MCF 10A (cell line): ENCODE data around the gene CYB5A. TPM values are rescaled to one million over a fixed set of nuclear protein-coding genes. Genes with fewer than 3 reads are reported as not detected.

Experiments
- BruUV-seq: library from RNA; stranded (reverse); fragments of 400-500 nt; replicated peaks from 2 replicates; lab custom pipeline; 2021; lab: Mats Ljungman, UMichigan
- CTCF ChIA-PET: fragments of 300-600 bp; sonication (Branson Sonifier 250); formaldehyde crosslinking; extraction: SDS; loops from one replicate; lab custom pipeline; 2021; ENCODE audit warnings: antibody characterized with exemption, inconsistent platforms; lab: Yijun Ruan, JAX
- POLR2A ChIA-PET: fragments of 300-600, 350-650 bp; sonication (Branson Sonifier 250); formaldehyde crosslinking; extraction: SDS; loops from one replicate; lab custom pipeline; 2020; ENCODE audit warnings: antibody characterized with exemption, inconsistent platforms; lab: Yijun Ruan, JAX
- DNase-seq: peaks from one replicate; pipeline ENCODE4 v3.0.0-alpha.2; 2018; ENCODE audit not compliant: unreplicated experiment
- H3K27ac Mint-ChIP-seq: one replicate; pipeline ENCODE4 v1.8.0; 2022; ENCODE audit warnings: mild to moderate bottlenecking, low read depth, mixed read lengths; ENCODE audit not compliant: unreplicated experiment
- H3K27me3 Mint-ChIP-seq: one replicate; pipeline ENCODE4 v1.8.0; 2022; ENCODE audit warnings: mixed read lengths; ENCODE audit not compliant: insufficient read depth, unreplicated experiment
- H3K36me3 Mint-ChIP-seq: one replicate; pipeline ENCODE4 v1.8.0; 2022; ENCODE audit warnings: mild to moderate bottlenecking, moderate library complexity, mixed read lengths; ENCODE audit not compliant: insufficient read depth, unreplicated experiment
- H3K4me1 Mint-ChIP-seq: one replicate; pipeline ENCODE4 v1.8.0; 2022; ENCODE audit warnings: mixed read lengths; ENCODE audit not compliant: insufficient read depth, unreplicated experiment
- H3K4me3 Mint-ChIP-seq: one replicate; pipeline ENCODE4 v1.8.0; 2022; ENCODE audit warnings: mild to moderate bottlenecking, moderate library complexity, mixed read lengths; ENCODE audit not compliant: unreplicated experiment
- H3K9me3 Mint-ChIP-seq: one replicate; pipeline ENCODE4 v1.8.0; 2022; ENCODE audit warnings: mixed read lengths; ENCODE audit not compliant: unreplicated experiment
- CTCF ChIP-seq: fragments of 200-600 bp; IDR thresholded peaks from one replicate; pipeline ENCODE4 v1.8.0; 2022; ENCODE audit warnings: antibody characterized with exemption, mild to moderate bottlenecking; ENCODE audit not compliant: unreplicated experiment
- intact Hi-C: fragments of 100-400 bp; cut with micrococcal nuclease; formaldehyde crosslinking; loops from 2 replicates; pipeline ENCODE4 v1.14.1; 2022
- total RNA-seq: library from RNA; stranded (reverse); gene quantifications from 2 replicates; pipeline ENCODE4 v1.2.3, GENCODE V29; 2022

CYB5A gene
- total RNA-seq, 1 experiment from 2014 or later = 27.5 TPM

- TF ChIP-seq CTCF = no peak
- no peaks in the 10 kb centered on the region for H3K27me3 Mint-ChIP-seq
- no peaks in the 10 kb centered on the region for H3K9me3 Mint-ChIP-seq
- intact Hi-C loops = no loop called here
- DNase-seq = peak; percentile 58
- peaks cover 30% of the 10 kb centered on the region for H3K4me1 Mint-ChIP-seq
- CTCF ChIA-PET = interaction anchor here (0.7 to 1.1 kb wide), 3 partner anchors 10 to 1337 kb away, joined by 3 to 4 read pairs (median 4); no protein-coding TSS in a partner anchor
- BruUV-seq = no TSS peak
- peak overlapping the region; percentile 1 for H3K27ac Mint-ChIP-seq
- POLR2A ChIA-PET = interaction anchor here (0.7 to 1.7 kb wide), 6 partner anchors 9 to 995 kb away, joined by 3 to 5 read pairs (median 3); partner anchors contain the start of gene CNDP2
- no peaks in the 10 kb centered on the region for H3K36me3 Mint-ChIP-seq
- H3K4me3 Mint-ChIP-seq = no peak overlapping the region
These were observed 40.3 kb downstream of the CYB5A start for GRCh38 chr18:74251297-74252038.

GRCh38 chr18:74250131-74250530, 41.6 kb downstream of the CYB5A start:
- ChIA-PET POLR2A (interaction anchor here (1.1 kb wide), 1 partner anchor 292 kb away, joined by 3 read pairs; no protein-coding TSS in a partner anchor), CTCF (no interaction called here)
- no peaks in the 10 kb centered on the region for H3K36me3 Mint-ChIP-seq
- BruUV-seq = no TSS peak
- intact Hi-C loops = no loop called here
- no peak overlapping the region for H3K4me3 Mint-ChIP-seq
- H3K27ac Mint-ChIP-seq = no peak overlapping the region
- peaks cover 30% of the 10 kb centered on the region for H3K4me1 Mint-ChIP-seq
- H3K9me3 Mint-ChIP-seq = no peaks in the 10 kb centered on the region
- TF ChIP-seq CTCF = no peak
- no peak for DNase-seq
- no peaks in the 10 kb centered on the region for H3K27me3 Mint-ChIP-seq

GRCh38 chr18:74249181-74249968, 42.4 kb downstream of the CYB5A start:
- intact Hi-C loops = no loop called here
- ChIA-PET CTCF (no interaction called here), POLR2A (interaction anchor here (0.6 to 2.0 kb wide), 6 partner anchors 9 to 293 kb away, joined by 3 to 6 read pairs (median 4); partner anchors contain the start of gene CNDP2)
- peak; percentile 86 for DNase-seq
- H3K27ac Mint-ChIP-seq = peak overlapping the region; percentile 75
- peaks cover 30% of the 10 kb centered on the region for H3K4me1 Mint-ChIP-seq
- H3K4me3 Mint-ChIP-seq = no peak overlapping the region
- no peaks in the 10 kb centered on the region for H3K27me3 Mint-ChIP-seq
- no TSS peak for BruUV-seq
- TF ChIP-seq CTCF = no peak
- H3K36me3 Mint-ChIP-seq = no peaks in the 10 kb centered on the region
- H3K9me3 Mint-ChIP-seq = no peaks in the 10 kb centered on the region

- BruUV-seq = no TSS peak
- POLR2A ChIA-PET = interaction anchor here (0.6 to 2.0 kb wide), 6 partner anchors 8 to 248 kb away, joined by 3 to 6 read pairs (median 4); partner anchors contain the start of gene CNDP2
- Mint-ChIP-seq H3K27ac (peak overlapping the region; percentile 75), H3K9me3 (no peaks in the 10 kb centered on the region), H3K27me3 (no peaks in the 10 kb centered on the region), H3K4me1 (peaks cover 30% of the 10 kb centered on the region), H3K36me3 (no peaks in the 10 kb centered on the region), H3K4me3 (no peak overlapping the region)
- no peak for TF ChIP-seq CTCF
- DNase-seq = no peak
- intact Hi-C loops = no loop called here
- CTCF ChIA-PET = interaction anchor here (0.6 to 0.9 kb wide), 3 partner anchors 42 to 105 kb away, joined by 3 to 5 read pairs (median 4); no protein-coding TSS in a partner anchor
These were observed 43.2 kb downstream of the CYB5A start for GRCh38 chr18:74248595-74248994.
